Sciatic nerve (tissue), 2 donors: ENCODE data around the gene CLCNKA. TPM values are rescaled to one million over a fixed set of nuclear protein-coding genes. Genes with fewer than 3 reads are reported as not detected.
"Not testable (repeated sequence)": the region's sequence is repeated elsewhere in the genome, so short reads cannot be mapped to it uniquely, and the experiment has no call there.

Source experiments
- ATAC-seq: fragments of 200-7000 bp; cut with Tn5 transposase; one replicate; pipeline ENCODE4 v1.9.1; 2020; ENCODE audit warnings: mild to moderate bottlenecking, moderate library complexity
- DNase-seq: peaks from one replicate; pipeline ENCODE4 v3.0.0-alpha.2; 2020; ENCODE audit warnings: low spot score
- intact Hi-C: fragments of 100-400 bp; cut with DNase I; formaldehyde crosslinking; loops from one replicate; pipeline ENCODE4 v1.14.2; 2022
- total RNA-seq: library from RNA; stranded (reverse); fragmentation: NEBNext Ultra II Directional; extraction: Animal tissue kit (Norgen Biotek cat#: 25700); gene quantifications from one replicate; pipeline ENCODE4 v1.2.1, GENCODE V29; 2021
- donor health status: DM: no; HTN: no; CAD: no.
- donor health status: DM: no; HTN: no; CAD: no.

CLCNKA gene
- total RNA-seq, 1 donor from 2014 or later: 0.13 TPM

DNA sequence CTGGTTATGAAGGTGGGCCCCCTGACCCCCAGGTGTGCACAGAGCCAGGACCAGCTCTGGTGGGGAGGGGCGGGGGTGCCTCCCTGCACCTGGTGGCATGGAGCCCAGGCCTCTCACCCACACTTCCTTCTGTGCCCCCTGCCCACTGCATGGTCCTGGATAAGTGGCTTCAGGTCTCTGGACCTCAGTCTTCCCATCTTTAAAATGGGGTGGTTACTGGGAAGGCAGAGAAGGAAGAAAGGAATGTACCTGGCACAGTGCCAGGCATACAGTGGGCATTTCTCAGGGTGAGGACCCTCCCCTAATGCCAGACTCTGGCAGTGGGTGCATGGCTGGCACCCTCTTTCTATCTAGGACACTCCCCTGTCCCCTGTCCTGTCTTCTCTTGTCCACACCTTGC, 7.5 kb downstream of the CLCNKA start:
- ATAC-seq (no peak), DNase-seq (no peak)
- intact Hi-C loops: no loop called here

DNA sequence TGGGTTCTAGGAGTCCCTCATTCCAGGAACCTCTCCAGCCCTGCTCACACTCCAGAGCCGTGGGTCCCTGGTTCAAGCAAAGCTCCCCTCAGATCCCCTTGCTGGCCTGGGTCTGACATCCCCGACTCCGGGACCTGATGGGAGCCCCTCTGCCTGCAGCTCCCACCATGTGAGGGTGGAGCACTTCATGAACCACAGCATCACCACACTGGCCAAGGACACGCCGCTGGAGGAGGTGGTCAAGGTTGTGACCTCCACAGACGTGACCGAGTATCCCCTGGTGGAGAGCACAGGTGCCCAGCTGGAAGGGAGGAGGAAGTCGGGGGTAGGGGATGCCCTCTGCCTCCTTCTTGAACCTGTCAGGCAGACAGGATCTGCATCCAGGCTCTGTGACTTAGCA, 9.7 kb downstream of the CLCNKA start:
- DNase-seq (no peak), ATAC-seq (no peak)
- intact Hi-C loops: no loop called here

DNA sequence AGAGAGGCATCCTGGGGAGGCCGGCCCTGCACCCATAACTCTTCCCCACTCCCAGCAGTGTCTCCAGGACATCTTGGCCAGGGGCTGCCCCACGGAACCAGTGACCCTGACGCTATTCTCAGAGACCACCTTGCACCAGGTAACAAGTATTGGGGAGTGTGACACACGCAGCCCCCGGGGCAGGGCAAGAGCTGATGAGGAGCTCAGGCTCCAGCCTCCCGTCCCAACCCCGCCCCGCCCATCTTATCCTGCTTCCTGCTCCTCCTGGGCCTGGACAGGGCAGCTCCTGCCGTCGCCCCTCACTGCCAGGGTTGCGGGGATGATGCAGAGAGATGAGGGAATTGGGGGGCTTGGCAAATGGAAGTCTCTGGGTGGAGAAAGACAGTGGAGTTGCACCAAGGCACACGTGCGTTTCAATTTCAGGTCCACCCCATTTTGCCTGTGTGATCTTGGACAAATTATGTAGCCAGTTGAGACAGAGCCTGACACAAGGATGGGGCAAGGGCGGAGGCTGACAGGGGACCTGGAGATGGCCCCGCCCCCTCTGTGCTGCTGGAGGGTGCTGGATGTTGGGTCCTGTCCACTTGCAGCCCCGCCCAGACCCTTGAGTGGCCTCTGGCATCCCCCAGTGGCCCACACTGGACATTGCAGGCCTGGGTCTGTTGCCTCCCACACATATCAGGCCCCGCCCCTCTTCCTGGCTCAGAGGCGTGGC, 10.7 kb downstream of the CLCNKA start:
- intact Hi-C loops: no loop called here
- peak; percentile 89 for DNase-seq

DNA sequence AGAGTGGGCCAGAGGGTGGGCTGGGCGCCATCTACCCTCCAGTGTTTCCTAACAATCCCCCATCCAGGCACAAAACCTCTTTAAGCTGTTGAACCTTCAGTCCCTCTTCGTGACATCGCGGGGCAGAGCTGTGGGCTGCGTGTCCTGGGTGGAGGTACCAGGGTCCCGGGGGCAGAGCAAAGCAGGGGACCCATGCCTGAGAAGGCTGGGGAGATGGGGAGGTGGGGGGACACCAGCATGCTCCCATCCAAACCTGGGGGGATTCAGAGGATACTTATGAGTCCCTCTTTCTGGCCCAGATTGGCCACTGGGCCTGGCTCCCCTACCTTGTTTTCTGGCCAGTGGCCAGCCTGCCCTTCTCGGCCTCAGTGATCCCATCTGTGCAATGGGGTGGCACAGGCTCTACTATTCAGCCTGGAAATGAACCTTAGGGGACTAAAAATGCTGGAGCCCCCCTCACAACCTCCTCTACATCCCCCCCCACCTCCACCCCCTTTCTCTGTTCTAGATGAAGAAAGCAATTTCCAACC, 11.3 kb downstream of the CLCNKA start:
- intact Hi-C loops, ATAC-seq: not testable (repeated sequence)

More for the DNA sequence above, 10.7 kb downstream of the CLCNKA start:
- peak; percentile 93 for ATAC-seq

DNA sequence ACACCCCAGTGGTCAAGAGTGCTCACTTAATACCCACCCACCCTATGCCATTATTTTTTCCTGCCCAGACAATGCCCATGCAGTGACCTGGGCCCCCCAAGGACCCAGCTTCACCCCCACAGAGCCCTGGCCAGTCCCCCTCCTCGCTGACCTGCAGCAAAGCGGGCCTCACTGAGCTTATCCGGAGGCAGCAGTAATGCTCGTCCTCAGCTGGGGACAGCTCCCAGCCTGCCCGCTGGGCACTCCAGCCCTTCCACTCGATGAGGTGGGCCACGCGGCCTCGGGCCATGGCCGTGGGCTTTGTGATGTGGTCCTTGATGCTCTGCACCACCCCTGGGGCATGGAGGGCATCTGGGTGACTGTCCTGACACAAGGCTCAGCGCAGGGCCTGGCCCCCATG, 14.6 kb downstream of the CLCNKA start:
- ATAC-seq, DNase-seq, intact Hi-C loops: not testable (repeated sequence)

More for the DNA sequence above, 11.3 kb downstream of the CLCNKA start:
- DNase-seq: not testable (repeated sequence)

DNA sequence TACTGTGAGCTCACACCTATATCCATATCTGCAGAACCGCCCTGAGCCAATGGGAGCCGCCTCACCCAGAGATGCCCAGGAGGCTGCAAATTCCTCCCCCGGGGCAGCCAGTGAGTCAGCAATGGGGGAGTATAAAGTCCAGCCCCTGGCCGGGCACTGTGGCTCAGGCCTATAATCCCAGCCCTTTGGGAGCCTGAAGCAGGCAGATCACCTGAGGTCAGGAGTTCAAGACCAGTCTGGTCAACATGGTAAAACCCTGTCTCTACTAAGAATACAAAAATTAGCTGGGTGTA, 16.7 kb downstream of the CLCNKA start:
- ATAC-seq: no peak
- intact Hi-C loops: no loop called here

DNA sequence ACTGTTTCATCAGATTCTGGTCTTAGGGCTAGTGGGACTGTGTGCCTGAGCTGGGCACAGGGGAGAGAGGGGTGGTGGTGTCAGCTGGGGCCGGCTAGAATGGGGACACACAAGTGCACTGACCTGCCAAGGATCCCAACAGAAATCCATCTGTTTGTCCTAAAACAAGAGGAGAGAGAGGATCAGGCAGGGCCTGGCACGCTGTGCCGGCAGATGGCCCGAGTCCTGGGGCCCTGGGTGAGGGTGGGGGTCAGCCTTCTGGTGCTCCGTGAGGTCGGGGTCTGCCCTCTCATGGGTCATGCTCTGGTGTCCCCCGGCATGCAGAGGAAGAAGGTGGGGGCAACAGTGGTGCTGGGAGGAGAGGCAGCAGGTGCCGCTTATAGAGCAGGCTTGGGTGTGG, 18.0 kb downstream of the CLCNKA start:
- intact Hi-C loops: loop anchor here (10.0 kb wide), 1 partner anchor 1995 kb away; no protein-coding TSS in a partner anchor
- ATAC-seq, DNase-seq: not testable (repeated sequence)

More for the DNA sequence above, 16.7 kb downstream of the CLCNKA start:
- DNase-seq: no peak

DNA sequence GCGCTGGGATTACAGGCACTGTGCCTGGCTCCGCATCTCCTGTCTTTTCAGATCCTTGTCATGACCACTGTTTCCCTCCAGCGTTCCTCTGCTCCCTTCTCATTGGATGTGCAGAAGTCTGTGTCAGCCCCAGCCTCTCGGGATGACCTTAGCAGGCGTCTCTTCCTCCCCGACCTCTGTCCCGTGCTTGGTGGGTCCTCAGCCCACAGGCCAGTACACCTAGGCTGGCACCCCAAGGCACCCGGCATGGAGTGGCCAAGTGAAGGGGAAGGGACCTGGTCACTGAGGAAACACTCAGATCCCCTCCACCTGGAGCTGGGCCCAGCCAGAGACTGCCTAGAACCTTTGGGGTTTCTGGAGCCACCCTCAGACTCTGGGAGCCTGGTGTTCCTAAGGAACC, 19.4 kb downstream of the CLCNKA start:
- no peak for DNase-seq
- no peak for ATAC-seq
- intact Hi-C loops: loop anchor here (1.0 to 10.0 kb wide), 2 partner anchors 21 to 1996 kb away; no protein-coding TSS in a partner anchor

DNA sequence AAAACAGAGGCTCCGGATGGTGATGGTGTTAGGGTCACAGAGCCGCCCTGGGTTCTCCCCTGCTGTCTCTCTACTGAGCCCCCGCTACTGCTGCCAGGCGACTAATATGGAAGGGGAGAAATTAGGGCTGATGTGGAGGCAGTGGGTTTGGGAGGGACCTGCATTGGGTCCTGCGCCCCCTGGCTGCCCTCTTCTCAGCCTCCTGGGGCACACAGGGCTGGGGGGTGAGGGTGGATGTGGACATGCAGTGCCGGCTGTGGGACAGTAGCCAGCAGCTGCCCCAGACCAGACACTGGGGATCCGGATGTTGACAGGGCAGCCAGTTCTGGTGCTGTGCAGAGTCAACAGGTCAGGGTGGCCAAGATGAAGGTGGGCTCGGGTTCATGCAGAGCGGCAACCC, 20.3 kb downstream of the CLCNKA start:
- ATAC-seq (no peak), DNase-seq (no peak)
- intact Hi-C loops: loop anchor here (10.0 kb wide), 1 partner anchor 1997 kb away; no protein-coding TSS in a partner anchor

DNA sequence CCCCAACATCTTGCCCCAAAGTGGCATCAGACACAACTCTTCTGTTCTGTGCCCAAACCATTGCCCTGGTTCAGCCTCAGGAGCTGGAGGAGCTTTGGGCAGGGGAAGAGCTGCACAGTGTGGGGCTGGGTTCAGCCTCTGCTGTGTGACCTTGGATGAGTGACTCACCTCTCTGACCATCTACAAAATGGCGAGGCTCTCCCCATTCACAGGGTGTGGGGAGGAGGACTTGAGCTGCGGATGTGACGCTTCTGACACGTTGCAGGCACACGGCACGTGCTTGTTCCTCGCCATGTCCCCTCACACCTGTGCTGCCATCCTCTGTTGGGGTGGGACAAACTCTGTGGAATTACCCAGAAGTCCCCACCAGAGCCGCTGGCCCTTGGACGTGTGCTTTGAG, 20.8 kb downstream of the CLCNKA start:
- ATAC-seq, DNase-seq: not testable (repeated sequence)
- intact Hi-C loops: loop anchor here (10.0 kb wide), 1 partner anchor 1998 kb away; no protein-coding TSS in a partner anchor

DNA sequence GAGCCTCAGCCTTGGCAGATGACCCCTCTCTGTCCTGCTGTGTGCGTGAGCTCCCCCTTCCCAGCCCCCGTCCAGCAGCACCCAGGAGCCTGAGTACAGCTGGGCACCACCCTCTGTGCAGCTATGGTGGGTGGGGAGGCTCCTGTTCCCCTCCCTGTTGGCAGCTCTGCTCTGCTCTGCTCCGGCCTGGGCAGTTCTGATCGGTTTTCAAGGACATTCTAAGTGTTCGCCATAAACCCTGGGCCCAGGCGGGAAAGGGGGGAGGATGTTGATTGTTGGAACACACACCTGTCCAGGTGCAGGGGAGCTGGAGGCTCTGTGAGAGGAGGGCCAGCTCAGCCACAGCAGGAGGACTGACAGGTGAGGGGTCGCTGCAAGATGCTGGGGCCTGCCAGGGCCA, 21.7 kb downstream of the CLCNKA start, which contains the start of gene CLCNKB:
Gene CLCNKB (plus strand): TSS at position 262 of the 400 bp plus-strand sequence. CDS start 711 bp downstream, outside the sequence.
- DNase-seq: no peak
- ATAC-seq: no peak
- intact Hi-C loops: loop anchor here (10.0 kb wide), 1 partner anchor 1999 kb away; no protein-coding TSS in a partner anchor

DNA sequence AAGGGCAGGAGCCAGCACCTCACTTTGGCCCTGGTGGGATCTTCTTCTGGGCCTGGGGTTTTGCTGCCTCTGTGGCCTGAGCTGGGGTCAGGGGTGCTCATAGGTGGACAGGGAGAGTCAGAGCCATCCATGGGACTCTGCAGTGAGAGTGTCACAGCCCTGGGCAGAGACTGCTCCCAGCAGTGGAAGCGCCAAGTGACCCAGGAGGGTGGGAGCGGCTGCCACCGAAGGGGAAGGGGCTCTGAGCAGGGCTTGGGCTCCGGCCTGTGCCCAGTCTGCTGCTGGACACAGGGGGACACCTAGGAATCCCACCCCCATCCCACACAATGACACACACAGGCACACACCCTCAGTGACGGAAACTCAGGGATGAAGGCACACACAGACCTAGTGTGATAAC, 22.1 kb downstream of the CLCNKA start:
- DNase-seq (no peak), ATAC-seq (no peak)
- intact Hi-C loops: loop anchor here (10.0 kb wide), 1 partner anchor 1999 kb away; no protein-coding TSS in a partner anchor

DNA sequence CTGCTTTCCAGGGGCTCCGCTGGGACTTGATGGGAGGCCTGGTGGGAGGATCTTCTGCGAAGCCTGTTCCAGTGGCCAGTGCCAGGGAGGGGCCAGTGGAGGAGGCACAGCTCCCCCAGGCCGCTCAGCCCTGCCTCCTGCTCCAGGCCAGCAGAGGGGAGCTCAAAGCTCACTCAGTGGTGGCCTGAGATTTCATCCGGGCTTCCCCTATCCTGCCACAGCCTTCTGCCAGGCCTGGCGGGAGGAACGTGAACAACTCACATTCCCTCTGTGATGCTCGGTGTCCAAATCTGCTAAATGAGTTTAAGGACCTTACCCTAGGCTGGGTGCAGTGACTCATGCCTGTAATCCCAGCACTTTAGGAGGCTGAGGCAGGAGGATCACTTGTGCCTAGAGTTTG, 25.0 kb downstream of the CLCNKA start:
- intact Hi-C loops: loop anchor here (10.0 kb wide), 1 partner anchor 2002 kb away; no protein-coding TSS in a partner anchor
- ATAC-seq (no peak), DNase-seq (no peak)

DNA sequence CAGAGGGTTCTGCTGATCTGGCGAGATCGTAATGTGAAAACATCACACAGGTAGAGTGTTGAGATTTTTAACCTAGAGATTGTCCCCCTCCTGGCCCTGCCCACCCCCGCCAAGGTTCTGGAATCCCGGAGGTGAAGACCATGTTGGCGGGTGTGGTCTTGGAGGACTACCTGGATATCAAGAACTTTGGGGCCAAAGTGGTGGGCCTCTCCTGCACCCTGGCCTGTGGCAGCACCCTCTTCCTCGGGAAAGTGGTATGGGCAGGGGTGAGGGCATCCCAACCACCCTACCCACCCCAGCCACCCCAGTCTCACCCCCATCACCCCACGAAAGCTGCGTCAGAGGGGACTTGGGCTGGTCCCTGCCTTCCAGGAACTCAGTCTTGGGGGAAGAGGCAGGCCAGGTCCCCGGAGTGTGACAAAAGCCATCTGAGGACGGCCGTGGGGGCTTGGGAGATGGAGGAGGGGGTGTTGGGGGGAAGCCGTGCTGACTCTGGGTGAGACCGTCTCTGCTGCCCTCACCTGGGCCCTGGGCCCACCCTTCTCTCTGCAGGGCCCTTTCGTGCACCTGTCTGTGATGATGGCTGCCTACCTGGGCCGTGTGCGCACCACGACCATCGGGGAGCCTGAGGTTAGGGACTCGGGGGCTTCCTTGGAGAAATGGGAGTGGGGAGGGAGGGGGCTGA, 26.1 kb downstream of the CLCNKA start:
- peak; percentile 1 for ATAC-seq
- no peak for DNase-seq
- intact Hi-C loops: loop anchor here (10.0 kb wide), 1 partner anchor 2003 kb away; no protein-coding TSS in a partner anchor

DNA sequence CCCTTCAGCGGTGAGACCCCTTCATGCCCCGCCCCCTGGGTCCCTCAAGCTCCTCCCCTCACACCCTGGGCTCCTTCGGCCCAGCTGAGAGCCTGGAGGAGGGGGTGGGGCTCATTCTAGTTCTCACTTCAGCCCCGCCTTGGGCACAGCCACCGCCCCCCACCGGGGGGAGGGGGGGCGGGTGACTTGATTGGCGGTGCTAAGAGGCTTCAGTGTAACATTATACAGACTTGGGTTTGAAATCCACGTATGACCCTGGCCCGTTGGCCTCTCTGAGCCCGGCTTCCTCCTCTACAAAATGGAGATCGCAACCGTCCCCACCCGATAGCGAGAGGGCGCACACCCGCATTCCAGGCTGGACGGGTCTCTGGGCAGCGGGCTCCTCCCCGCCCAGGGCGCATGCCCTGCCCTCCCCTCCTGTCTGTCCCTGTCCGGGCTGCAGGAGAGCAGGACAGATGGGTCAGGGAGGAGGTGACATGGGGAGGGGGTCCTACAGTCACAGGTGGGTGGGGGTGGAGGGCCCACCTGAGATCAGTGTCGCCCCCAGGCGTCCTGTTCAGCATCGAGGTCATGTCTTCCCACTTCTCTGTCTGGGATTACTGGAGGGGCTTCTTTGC, 26.8 kb downstream of the CLCNKA start:
- DNase-seq (peak; percentile 75), ATAC-seq (peak; percentile 67)
- intact Hi-C loops: loop anchor here (10.0 kb wide), 1 partner anchor 2004 kb away; no protein-coding TSS in a partner anchor

DNA sequence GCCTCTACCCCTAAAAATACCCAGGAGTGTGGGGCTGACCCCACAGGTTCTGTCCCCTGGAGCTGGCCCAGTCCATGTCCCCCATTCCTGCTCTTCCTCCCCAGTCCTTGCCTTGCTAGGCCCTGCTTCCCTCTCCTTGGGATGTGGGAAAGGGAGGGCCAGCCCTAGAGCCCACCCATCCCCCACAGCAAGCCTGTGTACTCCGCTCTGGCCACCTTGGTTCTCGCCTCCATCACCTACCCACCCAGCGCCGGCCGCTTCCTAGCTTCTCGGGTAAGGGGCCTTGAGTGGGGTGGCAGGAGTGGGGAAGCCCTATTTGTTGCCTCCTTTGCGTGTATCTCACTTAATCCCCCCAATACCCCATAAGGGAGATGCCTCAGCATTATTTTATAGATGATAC, 28.5 kb downstream of the CLCNKA start:
- no peak for ATAC-seq
- intact Hi-C loops: loop anchor here (10.0 kb wide), 1 partner anchor 256 kb away; no protein-coding TSS in a partner anchor
- DNase-seq: no peak

DNA sequence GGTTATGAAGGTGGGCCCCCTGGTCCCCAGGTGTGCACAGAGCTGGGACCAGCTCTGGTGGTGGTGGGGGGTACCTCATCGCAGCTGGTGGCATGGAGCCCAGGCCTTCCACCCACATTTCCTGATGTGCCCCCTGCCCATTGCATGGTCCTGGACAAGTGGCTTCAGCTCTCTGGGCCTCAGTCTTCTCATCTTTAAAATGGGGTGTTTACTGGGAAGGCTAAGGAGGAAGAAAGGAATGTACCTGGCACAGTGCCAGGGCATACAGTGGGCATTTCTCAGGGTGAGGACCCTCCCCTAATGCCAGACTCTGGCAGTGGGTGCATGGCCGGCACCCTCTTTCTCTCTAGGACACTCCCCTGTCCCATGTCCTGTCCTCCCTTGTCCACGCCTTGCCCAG, 29.2 kb downstream of the CLCNKA start:
- ATAC-seq: no peak
- DNase-seq: no peak
- intact Hi-C loops: loop anchor here (10.0 kb wide), 1 partner anchor 256 kb away; no protein-coding TSS in a partner anchor

DNA sequence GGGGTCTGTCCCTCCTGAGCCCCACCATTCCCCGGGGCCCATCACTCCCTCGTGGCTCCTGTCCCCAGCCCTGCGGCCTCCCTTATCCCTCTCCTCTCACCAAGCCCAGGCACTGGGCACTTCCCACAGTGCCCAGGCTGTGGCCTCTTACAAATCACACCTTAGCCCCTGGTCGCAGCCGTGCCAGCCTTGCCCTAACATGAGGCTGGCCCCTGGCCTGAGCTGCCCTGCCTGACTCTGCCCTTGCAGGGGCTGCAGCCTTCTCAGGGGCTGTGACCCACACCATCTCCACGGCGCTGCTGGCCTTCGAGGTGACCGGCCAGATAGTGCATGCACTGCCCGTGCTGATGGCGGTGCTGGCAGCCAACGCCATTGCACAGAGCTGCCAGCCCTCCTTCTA, 30.1 kb downstream of the CLCNKA start:
- not testable (repeated sequence) for DNase-seq, ATAC-seq
- intact Hi-C loops: loop anchor here (10.0 kb wide), 1 partner anchor 257 kb away; no protein-coding TSS in a partner anchor
